GM12878 (cell line): ENCODE data around the gene RALB. TPM values are rescaled to one million over a fixed set of nuclear protein-coding genes. Genes with fewer than 3 reads are reported as not detected.
A peak's percentile ranks its signal among the peaks of the same experiment; 100 is the strongest.
"Not testable (repeated sequence)": the region's sequence is repeated elsewhere in the genome, so short reads cannot be mapped to it uniquely, and the experiment has no call there.

Experiments used
- ATAC-seq: fragments of 200-7000 bp; cut with Tn5 transposase; 3 replicates; pipeline ENCODE4 v1.9.1; 2020; ENCODE audit warnings: mild to moderate bottlenecking, moderate library complexity
- BruUV-seq: library from RNA; stranded (reverse); fragments of 400-500 nt; replicated peaks from 2 replicates; lab custom pipeline; 2021; lab: Mats Ljungman, UMichigan
- CTCF ChIA-PET: fragments of 300-600 bp; sonication (Branson Sonifier 250); formaldehyde crosslinking; extraction: SDS; loops from one replicate; lab custom pipeline; 2021; ENCODE audit warnings: inconsistent platforms; lab: Yijun Ruan, JAX
- POLR2A ChIA-PET: fragments of 350-600 bp; formaldehyde crosslinking; extraction: SDS; loops from one replicate; lab custom pipeline; 2021; ENCODE audit warnings: inconsistent platforms; lab: Charles Lee
- RAD21 ChIA-PET: fragments of 300-600 bp; sonication (Branson Sonifier 250); formaldehyde crosslinking; loops from one replicate; lab custom pipeline; 2023; ENCODE audit warnings: antibody characterized with exemption; ENCODE audit not compliant: unreplicated experiment; lab: Charles Lee
- SMC1A ChIA-PET: fragments of 300-600 bp; sonication (Branson Sonifier 250); formaldehyde crosslinking; loops from one replicate; lab custom pipeline; 2023; ENCODE audit not compliant: unreplicated experiment, uncharacterized antibody; lab: Charles Lee
- DNase-seq: peaks from one replicate; pipeline ENCODE4 v3.0.0-alpha.2; 2011; ENCODE audit warnings: low read depth, low spot score
- FAIRE-seq: peaks from 3 replicates; lab custom pipeline; 2011; peaks lifted over from hg19 to GRCh38; lab: Jason Lieb, UNC
- H2AFZ ChIP-seq: 2 replicates; pipeline ENCODE4 v1.6.0; 2011; ENCODE audit warnings: low read depth, low read length, control low read depth; ENCODE audit not compliant: control insufficient read depth
- H3K27ac ChIP-seq: 2 replicates; pipeline ENCODE4 v1.5.1; 2011; ENCODE audit warnings: control low read depth; ENCODE audit not compliant: control insufficient read depth, insufficient read depth
- H3K27me3 ChIP-seq, 2 experiments: replicated peaks in 1 of 2; 2 replicates each; pipeline versions ENCODE4 v1.6.0 to v1.6.1; 2011; ENCODE audit warnings: low read length in 1 of 2; ENCODE audit not compliant: control insufficient read depth in 2 of 2, insufficient read depth in 2 of 2
- H3K36me3 ChIP-seq, 2 experiments: 2 replicates each; pipeline ENCODE4 v1.5.1; 2011; ENCODE audit warnings: low read length in 1 of 2; ENCODE audit not compliant: control insufficient read depth in 2 of 2, insufficient read depth in 2 of 2
- H3K4me1 ChIP-seq: 2 replicates; pipeline ENCODE4 v1.6.1; 2011; ENCODE audit warnings: mild to moderate bottlenecking, low read length, moderate library complexity, mixed read lengths; ENCODE audit not compliant: control insufficient read depth, insufficient read depth
- H3K4me2 ChIP-seq: 2 replicates; pipeline ENCODE4 v1.6.0; 2011; ENCODE audit warnings: control low read depth; ENCODE audit not compliant: control insufficient read depth, insufficient read depth
- H3K4me3 ChIP-seq: fragments of 200-600 bp; sonication (generic); 2 replicates; pipeline ENCODE4 v1.5.1; 2016
- H3K79me2 ChIP-seq: 2 replicates; pipeline ENCODE4 v1.6.0; 2011; ENCODE audit warnings: low read length; ENCODE audit not compliant: control insufficient read depth, insufficient read depth
- H3K9ac ChIP-seq: 2 replicates; pipeline ENCODE4 v1.8.0; 2011; ENCODE audit warnings: low read length, control low read depth, mixed read lengths; ENCODE audit not compliant: control insufficient read depth, insufficient read depth
- H3K9me3 ChIP-seq: replicated peaks from 3 replicates; pipeline ENCODE4 v1.5.1; 2011; ENCODE audit warnings: mild to moderate bottlenecking, low read length; ENCODE audit not compliant: control insufficient read depth, insufficient read depth
- H4K20me1 ChIP-seq: 2 replicates; pipeline ENCODE4 v1.6.0; 2011; ENCODE audit not compliant: control insufficient read depth, insufficient read depth
- ATF3 ChIP-seq: IDR thresholded peaks from 2 replicates; pipeline ENCODE4 v1.6.1; 2011; ENCODE audit warnings: low read depth, mild to moderate bottlenecking, low read length, moderate library complexity, borderline replicate concordance; ENCODE audit errors: extremely low read depth
- CBFB ChIP-seq: IDR thresholded peaks from 2 replicates; pipeline ENCODE4 v1.6.1; 2016; ENCODE audit warnings: antibody characterized with exemption, low read depth
- DPF2 ChIP-seq: fragments of 450-650 bp; IDR thresholded peaks from 2 replicates; pipeline ENCODE4 v1.6.1; 2017; ENCODE audit warnings: mild to moderate bottlenecking
- NR2C1 ChIP-seq: fragments of 450-650 bp; IDR thresholded peaks from 2 replicates; pipeline ENCODE4 v1.6.1; 2017; ENCODE audit warnings: antibody characterized with exemption, mild to moderate bottlenecking, moderate library complexity
- RBBP5 ChIP-seq: fragments of 200-600 bp; sonication (generic); conservative IDR thresholded peaks from 2 replicates; pipeline ENCODE4 v1.6.1; 2016
- RCOR1 ChIP-seq: conservative IDR thresholded peaks from 2 replicates; pipeline ENCODE4 v1.6.1; 2012; ENCODE audit warnings: low read depth, low read length, improper control_type of control experiment
- SRF ChIP-seq, 2 experiments: IDR thresholded peaks; 2 replicates each; pipeline ENCODE4 v1.6.1; 2011; ENCODE audit warnings: low read depth in 2 of 2, low read length in 2 of 2, mild to moderate bottlenecking in 1 of 2, moderate library complexity in 1 of 2
- ZNF274 ChIP-seq: IDR thresholded peaks from one replicate; pipeline ENCODE4 v1.8.0; 2011; ENCODE audit not compliant: insufficient read length, insufficient read depth
- WGBS: methylation state at CpG from one replicate; pipeline ENCODE4 v1.1.6; 2016; ENCODE audit warnings: low lambda C conversion rate; ENCODE audit not compliant: insufficient replicate concordance, insufficient coverage; ENCODE audit errors: missing lambda C conversion rate; 5-methylcytosine and 5-hydroxymethylcytosine counted together
- in situ Hi-C: fragments of 300-500 bp; cut with MboI; formaldehyde crosslinking; loops from 9 replicates; pipeline ENCODE4 v1.14.3; 2018; ENCODE audit warnings: mixed read lengths
- intact Hi-C: fragments of 100-400 bp; cut with micrococcal nuclease; formaldehyde crosslinking; loops from one replicate; pipeline ENCODE4 v1.14.2; 2022; ENCODE audit not compliant: unreplicated experiment
- polyA plus RNA-seq, 11 experiments: library from polyadenylated mRNA; depleted of rRNA in 4 of 11; unstranded in 6 of 11; stranded (reverse) in 5 of 11; fragments of >200 nt; fragmentation: Nextera tagmentation in 4 of 11; fragmentation: Illumina TruSeq in 1 of 11; extraction: Ambion mirVana in 4 of 11; extraction: Trizol in 1 of 11; gene quantifications; 1 replicate in 1 of 11; 2 replicates in 10 of 11; pipeline versions ENCODE4 v1.2.1 to v1.2.3, GENCODE V29; 2011 to 2016; ENCODE audit warnings: inconsistent platforms in 2 of 11, missing spikeins in 2 of 11, low read depth in 1 of 11
- total RNA-seq, 4 experiments: library from RNA; depleted of rRNA in 3 of 4; stranded (reverse); fragments of >200 nt in 3 of 4; fragmentation: Illumina TruSeq in 1 of 4; extraction: Trizol in 1 of 4; gene quantifications; 2 replicates each; pipeline versions ENCODE4 v1.2.1 to v1.2.3, GENCODE V29; 2013 to 2021
- TF ChIP-seq, protein P1 (sequence below): fragments of 450-650 bp; IDR thresholded peaks from 2 replicates; pipeline ENCODE4 v1.6.1; 2018; ENCODE audit warnings: mild to moderate bottlenecking, low read depth, moderate library complexity; ENCODE audit not compliant: partially characterized antibody

RALB gene
- total and polyA plus RNA-seq, 10 of the 15 experiments (the other 5 are each of a cell fraction or from before 2014, with no cell fraction given): 8.3 to 54.0 (median 24.2) TPM

DNA sequence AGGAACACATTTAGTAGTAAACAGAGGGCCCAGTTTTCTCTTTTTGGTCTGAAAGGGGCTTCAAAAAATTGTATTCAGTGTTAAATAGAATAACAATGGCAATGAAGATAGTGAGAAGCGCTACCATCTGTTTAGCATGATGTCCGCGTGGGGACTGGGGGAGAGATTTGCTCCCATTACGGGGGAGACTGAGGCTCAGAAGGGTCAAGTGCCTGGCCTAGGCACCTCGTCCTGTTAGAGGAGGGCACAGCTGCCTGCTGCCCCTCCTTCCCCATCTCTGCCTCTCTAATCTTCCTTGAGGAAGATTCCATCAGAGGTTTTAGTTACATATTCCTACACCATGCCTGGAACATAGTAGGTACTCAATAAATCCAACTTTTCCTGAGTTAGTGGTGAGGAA, 19.4 kb upstream of the RALB start:
- DNase-seq: no peak
- Histone ChIP-seq H3K9me3 (no peaks in the 10 kb centered on the region), H3K27me3 (no peaks in the 10 kb centered on the region), H4K20me1 (no peaks in the 10 kb centered on the region), H3K4me2 (peak overlapping the region; percentile 81), H2AFZ (peak overlapping the region; percentile 56; the same call in 1 of the 2 replicates), H3K27ac (peak overlapping the region; percentile 97), H3K4me3 (peak overlapping the region; percentile 89; the same call in 1 of the 2 replicates), H3K4me1 (peaks cover 18% of the 10 kb centered on the region), H3K9ac (peak overlapping the region; percentile 85), H3K79me2 (peaks cover 36% of the 10 kb centered on the region), H3K36me3 (no peaks in the 10 kb centered on the region)
- BruUV-seq: no TSS peak
- intact Hi-C loops: loop anchor here (5.0 kb wide), 1 partner anchor 476 kb away; the partner anchor contains the start of gene PTPN4
- TF ChIP-seq RCOR1 (no peak), DPF2 (no peak), CBFB (no peak), NR2C1 (no peak), SRF (IDR thresholded peaks at IDR 0.05; ENCODE audit: low read depth in 2 of 2, low read length in 2 of 2) (no peak), RBBP5 (no peak), ATF3 (no peak), ZNF274 (no peak)
- TF ChIP-seq, protein P1, sequence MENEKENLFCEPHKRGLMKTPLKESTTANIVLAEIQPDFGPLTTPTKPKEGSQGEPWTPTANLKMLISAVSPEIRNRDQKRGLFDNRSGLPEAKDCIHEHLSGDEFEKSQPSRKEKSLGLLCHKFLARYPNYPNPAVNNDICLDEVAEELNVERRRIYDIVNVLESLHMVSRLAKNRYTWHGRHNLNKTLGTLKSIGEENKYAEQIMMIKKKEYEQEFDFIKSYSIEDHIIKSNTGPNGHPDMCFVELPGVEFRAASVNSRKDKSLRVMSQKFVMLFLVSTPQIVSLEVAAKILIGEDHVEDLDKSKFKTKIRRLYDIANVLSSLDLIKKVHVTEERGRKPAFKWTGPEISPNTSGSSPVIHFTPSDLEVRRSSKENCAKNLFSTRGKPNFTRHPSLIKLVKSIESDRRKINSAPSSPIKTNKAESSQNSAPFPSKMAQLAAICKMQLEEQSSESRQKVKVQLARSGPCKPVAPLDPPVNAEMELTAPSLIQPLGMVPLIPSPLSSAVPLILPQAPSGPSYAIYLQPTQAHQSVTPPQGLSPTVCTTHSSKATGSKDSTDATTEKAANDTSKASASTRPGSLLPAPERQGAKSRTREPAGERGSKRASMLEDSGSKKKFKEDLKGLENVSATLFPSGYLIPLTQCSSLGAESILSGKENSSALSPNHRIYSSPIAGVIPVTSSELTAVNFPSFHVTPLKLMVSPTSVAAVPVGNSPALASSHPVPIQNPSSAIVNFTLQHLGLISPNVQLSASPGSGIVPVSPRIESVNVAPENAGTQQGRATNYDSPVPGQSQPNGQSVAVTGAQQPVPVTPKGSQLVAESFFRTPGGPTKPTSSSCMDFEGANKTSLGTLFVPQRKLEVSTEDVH: no peak
- 92% methylated on average over 5 of the region's 5 CpGs for WGBS
- in situ Hi-C loops: no loop called here
- ChIA-PET POLR2A (interaction anchor here (1.1 to 4.2 kb wide), 2 partner anchors 19 to 51 kb away, joined by 3 to 22 read pairs; partner anchors contain the start of gene RALB), CTCF (interaction anchor here (1.0 to 6.0 kb wide), 5 partner anchors 19 to 530 kb away, joined by 4 to 52 read pairs (median 6); partner anchors contain the start of gene RALB), RAD21 (interaction anchor here (1.7 to 4.7 kb wide), 5 partner anchors 10 to 79 kb away, joined by 3 to 64 read pairs (median 26); partner anchors contain the start of genes RALB and TMEM185B), SMC1A (interaction anchor here (1.1 to 7.3 kb wide), 9 partner anchors 14 to 78 kb away, joined by 3 to 106 read pairs (median 9); partner anchors contain the start of gene RALB)
- no peak for ATAC-seq
- no peak for FAIRE-seq

DNA sequence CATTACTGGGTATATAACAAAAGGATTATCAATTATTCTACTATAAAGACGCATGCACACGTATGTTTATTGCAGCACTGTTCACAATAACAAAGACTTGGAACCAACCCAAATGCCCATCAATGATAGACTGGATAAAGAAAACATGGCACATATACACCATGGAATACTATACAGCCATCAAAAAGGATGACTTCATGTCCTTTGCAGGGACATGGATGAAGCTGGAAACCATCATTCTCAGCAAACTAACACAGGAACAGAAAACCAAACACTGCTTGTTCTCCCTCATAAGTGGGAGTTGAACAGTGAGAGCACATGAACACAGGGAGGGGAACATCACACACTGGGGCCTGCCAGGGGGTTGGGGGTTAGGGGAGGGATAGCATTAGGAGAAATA, 17.5 kb upstream of the RALB start:
- SMC1A ChIA-PET, H3K9ac ChIP-seq, H3K27me3 ChIP-seq, H2AFZ ChIP-seq, H3K4me3 ChIP-seq, ATAC-seq, H3K9me3 ChIP-seq, H4K20me1 ChIP-seq, FAIRE-seq, RAD21 ChIA-PET, H3K36me3 ChIP-seq, BruUV-seq, H3K27ac ChIP-seq, intact Hi-C loops, H3K4me2 ChIP-seq, DNase-seq, in situ Hi-C loops: not testable (repeated sequence)
- ChIA-PET CTCF (interaction anchor here (6.0 kb wide), 1 partner anchor 77 kb away, joined by 52 read pairs; no protein-coding TSS in a partner anchor), POLR2A (interaction anchor here (0.9 to 1.1 kb wide), 2 partner anchors 13 to 28 kb away, joined by 3 read pairs; no protein-coding TSS in a partner anchor)
- H3K79me2 ChIP-seq: peaks cover 21% of the 10 kb centered on the region
- 100% methylated on average over 2 of the region's 2 CpGs for whole genome bisulfite sequencing
- H3K4me1 ChIP-seq: peaks cover 12% of the 10 kb centered on the region
